Esophagus muscularis mucosa (tissue), 4 donors: ENCODE measurements around the gene ARL15. TPM values are rescaled to one million over a fixed set of nuclear protein-coding genes. Genes with fewer than 3 reads are reported as not detected.

Experiments used
- DNase-seq: peaks from one replicate; pipeline ENCODE4 v3.0.0-alpha.2; 2017; ENCODE audit errors: extremely low spot score
- H3K27ac ChIP-seq, 4 donors: fragments of 200-600 bp; sonication (generic); replicated peaks in 1 of 4; 1 replicate in 3 of 4; 2 replicates in 1 of 4; pipeline ENCODE4 v1.5.1; 2016 to 2019; ENCODE audit warnings: mild to moderate bottlenecking in 1 of 4
- H3K27me3 ChIP-seq, 4 donors: fragments of 200-600 bp; sonication (generic); one replicate each; pipeline versions ENCODE4 v1.5.1 to v1.6.0; 2016 to 2019
- H3K36me3 ChIP-seq, 4 donors: fragments of 200-600 bp; sonication (generic); one replicate each; pipeline ENCODE4 v1.5.1; 2016 to 2019
- H3K4me1 ChIP-seq, 4 donors: fragments of 200-600 bp; sonication (generic); one replicate each; pipeline ENCODE4 v1.5.1; 2016 to 2019
- H3K4me3 ChIP-seq, 4 donors: fragments of 200-600 bp; sonication (generic); 1 replicate in 2 of 4; 2 replicates in 2 of 4; pipeline ENCODE4 v1.5.1; 2016 to 2019; ENCODE audit warnings: mild to moderate bottlenecking in 4 of 4, moderate library complexity in 1 of 4
- H3K9me3 ChIP-seq, 4 donors: fragments of 200-600 bp; sonication (generic); 1 replicate in 3 of 4; 2 replicates in 1 of 4; pipeline ENCODE4 v1.5.1; 2016 to 2019
- CTCF ChIP-seq, 3 experiments: fragments of 200-600 bp in 2 of 3; fragments of 450-650 bp in 1 of 3; sonication (generic) in 2 of 3; IDR thresholded peaks; one replicate each; pipeline ENCODE4 v1.5.1; 2017 to 2019; ENCODE audit warnings: antibody characterized with exemption in 3 of 3, mild to moderate bottlenecking in 2 of 3, moderate library complexity in 1 of 3
- EP300 ChIP-seq: sonication (generic); formaldehyde crosslinking; IDR thresholded peaks from one replicate; pipeline ENCODE4 v1.6.1; 2017; ENCODE audit warnings: antibody characterized with exemption
- POLR2A ChIP-seq: fragments of 450-650 bp; IDR thresholded peaks from one replicate; pipeline ENCODE4 v1.6.1; 2017; ENCODE audit warnings: antibody characterized with exemption, moderate library complexity, mild to moderate bottlenecking, low read depth
- POLR2AphosphoS5 ChIP-seq, 2 donors: sonication (generic); formaldehyde crosslinking; IDR thresholded peaks; one replicate each; pipeline ENCODE4 v1.6.1; 2017; ENCODE audit warnings: antibody characterized with exemption in 2 of 2
- WGBS: methylation state at CpG from one replicate; pipeline ENCODE4 v1.1.5; 2018; 5-methylcytosine and 5-hydroxymethylcytosine counted together
- intact Hi-C: fragments of 100-400 bp; cut with DNase I; formaldehyde crosslinking; loops from one replicate; pipeline ENCODE4 v1.15.1; 2023
- total RNA-seq, 4 donors: library from RNA; depleted of rRNA; stranded (reverse); fragments of >200 nt; gene quantifications; one replicate each; pipeline versions ENCODE4 v1.1.0 to v1.2.1, GENCODE V29; 2016

Gene ARL15
- total RNA-seq, 4 donors from 2014 or later = 11.6 to 21.6 (median 16.5) TPM

GRCh38 chr5:53991942-53992341, 318.4 kb downstream of the ARL15 start:
- intact Hi-C loops = no loop called here
- WGBS = 94% methylated on average over 4 of the region's 4 CpGs
- no peaks in the 10 kb centered on the region for H3K9me3 ChIP-seq

GRCh38 chr5:53987101-53987500, 323.3 kb downstream of the ARL15 start:
- TF ChIP-seq CTCF (IDR thresholded peaks at IDR 0.05) (no peak), EP300 (no peak), POLR2AphosphoS5 (IDR thresholded peaks at IDR 0.05) (no peak), POLR2A (no peak)
- Histone ChIP-seq H3K36me3 (no peaks in the 10 kb centered on the region), H3K4me1 (no peaks in the 10 kb centered on the region), H3K4me3 (no peak overlapping the region), H3K9me3 (no peaks in the 10 kb centered on the region), H3K27me3 (no peaks in the 10 kb centered on the region), H3K27ac (no peak overlapping the region)
- intact Hi-C loops = no loop called here
- 85% methylated on average over 3 of the region's 3 CpGs for WGBS
- DNase-seq = no peak

More at GRCh38 chr5:53991942-53992341, 318.4 kb downstream of the ARL15 start:
- no peaks in the 10 kb centered on the region for H3K27me3 ChIP-seq
- no peak overlapping the region for H3K4me3 ChIP-seq
- H3K4me1 ChIP-seq = no peaks in the 10 kb centered on the region
- TF ChIP-seq CTCF (IDR thresholded peaks at IDR 0.05) (peak in 1 of 3 experiments; percentile 21), POLR2AphosphoS5 (IDR thresholded peaks at IDR 0.05) (no peak), POLR2A (no peak), EP300 (no peak)
- DNase-seq = no peak
- H3K27ac ChIP-seq = no peak overlapping the region
- H3K36me3 ChIP-seq = no peaks in the 10 kb centered on the region

GRCh38 chr5:53985796-53986195, 324.6 kb downstream of the ARL15 start:
- no peaks in the 10 kb centered on the region for H3K9me3 ChIP-seq
- no peaks in the 10 kb centered on the region for H3K36me3 ChIP-seq
- H3K27me3 ChIP-seq = no peaks in the 10 kb centered on the region
- 98% methylated on average over 5 of the region's 5 CpGs for WGBS
- H3K4me3 ChIP-seq = no peak overlapping the region
- H3K27ac ChIP-seq = no peak overlapping the region
- TF ChIP-seq POLR2A (no peak), EP300 (no peak), CTCF (IDR thresholded peaks at IDR 0.05) (no peak), POLR2AphosphoS5 (IDR thresholded peaks at IDR 0.05) (no peak)
- no peaks in the 10 kb centered on the region for H3K4me1 ChIP-seq
- DNase-seq = no peak
- intact Hi-C loops = no loop called here

GRCh38 chr5:53984971-53985370, 325.4 kb downstream of the ARL15 start:
- Histone ChIP-seq H3K36me3 (no peaks in the 10 kb centered on the region), H3K27me3 (no peaks in the 10 kb centered on the region), H3K27ac (no peak overlapping the region), H3K4me1 (no peaks in the 10 kb centered on the region), H3K4me3 (no peak overlapping the region), H3K9me3 (no peaks in the 10 kb centered on the region)
- 96% methylated on average over 1 of the region's 1 CpG for WGBS
- intact Hi-C loops = no loop called here
- TF ChIP-seq POLR2AphosphoS5 (IDR thresholded peaks at IDR 0.05) = no peak
- no peak for TF ChIP-seq POLR2A
- TF ChIP-seq CTCF (IDR thresholded peaks at IDR 0.05) = no peak
- TF ChIP-seq EP300 = no peak
- no peak for DNase-seq
